GM18526 (cell line): ENCODE data around the gene NR3C2.

Experiments used
- POLR2A ChIP-seq: IDR thresholded peaks from 3 replicates; pipeline ENCODE4 v1.6.1; 2011; ENCODE audit not compliant: insufficient read length; ENCODE audit errors: extremely low read depth

NR3C2 gene

GRCh38 chr4:148081745-148082144 lies 360.5 kb downstream of the NR3C2 start:
- no peak for TF ChIP-seq POLR2A

GRCh38 chr4:148081267-148081666 lies 360.9 kb downstream of the NR3C2 start:
- TF ChIP-seq POLR2A = no peak

- TF ChIP-seq POLR2A = no peak
Measured at GRCh38 chr4:148079961-148080360, 362.3 kb downstream of the NR3C2 start.

- TF ChIP-seq POLR2A = no peak
Measured at GRCh38 chr4:148078061-148078460, 364.2 kb downstream of the NR3C2 start.

GRCh38 chr4:148077581-148077980 lies 364.6 kb downstream of the NR3C2 start:
- no peak for TF ChIP-seq POLR2A

- TF ChIP-seq POLR2A = no peak
Measured at GRCh38 chr4:148076964-148077363, 365.2 kb downstream of the NR3C2 start.

- no peak for TF ChIP-seq POLR2A
Measured at GRCh38 chr4:148075438-148075837, 366.8 kb downstream of the NR3C2 start.

- TF ChIP-seq POLR2A = no peak
Measured at GRCh38 chr4:148074462-148074861, 367.8 kb downstream of the NR3C2 start.

- no peak for TF ChIP-seq POLR2A
Measured at GRCh38 chr4:148073349-148073748, 368.9 kb downstream of the NR3C2 start.

- TF ChIP-seq POLR2A = no peak
Measured at GRCh38 chr4:148072789-148073188, 369.4 kb downstream of the NR3C2 start.

- TF ChIP-seq POLR2A = no peak
Measured at GRCh38 chr4:148071009-148071408, 371.2 kb downstream of the NR3C2 start.

- no peak for TF ChIP-seq POLR2A
Measured at GRCh38 chr4:148069895-148070178, 372.4 kb downstream of the NR3C2 start.

GRCh38 chr4:148069086-148069894 lies 372.9 kb downstream of the NR3C2 start:
- TF ChIP-seq POLR2A = no peak

- no peak for TF ChIP-seq POLR2A
Measured at GRCh38 chr4:148068065-148068911, 373.9 kb downstream of the NR3C2 start.

- no peak for TF ChIP-seq POLR2A
Measured at GRCh38 chr4:148067301-148067916, 374.8 kb downstream of the NR3C2 start.

- no peak for TF ChIP-seq POLR2A
Measured at GRCh38 chr4:148065075-148065474, 377.1 kb downstream of the NR3C2 start.
